Panc1 (cell line): ENCODE measurements around the gene TPSG1. TPM values are rescaled to one million over a fixed set of nuclear protein-coding genes. Genes with fewer than 3 reads are reported as not detected.

Experiments used
- ATAC-seq: fragments of 200-7000 bp; cut with Tn5 transposase; 2 replicates; pipeline ENCODE4 v1.9.1; 2020; ENCODE audit warnings: mild to moderate bottlenecking, moderate library complexity
- BruUV-seq: library from RNA; stranded (reverse); fragments of 400-500 nt; replicated peaks from 2 replicates; lab custom pipeline; 2021; lab: Mats Ljungman, UMichigan
- CTCF ChIA-PET: fragments of 300-600 bp; sonication (Branson Sonifier 250); formaldehyde crosslinking; loops from one replicate; lab custom pipeline; 2022; ENCODE audit warnings: antibody characterized with exemption; lab: Charles Lee
- POLR2A ChIA-PET: fragments of 300-600 bp; sonication (Branson Sonifier 250); formaldehyde crosslinking; loops from one replicate; lab custom pipeline; 2022; ENCODE audit warnings: antibody characterized with exemption; lab: Charles Lee
- DNase-seq: peaks from one replicate; pipeline ENCODE4 v3.0.0-alpha.2; 2010; ENCODE audit warnings: low read depth, low spot score
- H3K27ac ChIP-seq: 2 replicates; pipeline ENCODE4 v1.5.1; 2011; ENCODE audit warnings: mild to moderate bottlenecking, low read length, inconsistent platforms
- H3K27me3 ChIP-seq: fragments of 200-500 bp; sonication (Bioruptor generic); 2 replicates; pipeline ENCODE4 v1.6.0; 2014; ENCODE audit warnings: low read length, inconsistent platforms; ENCODE audit not compliant: control insufficient read depth, insufficient read depth
- H3K36me3 ChIP-seq: fragments of 200-500 bp; sonication (Bioruptor generic); 2 replicates; pipeline ENCODE4 v1.5.1; 2014; ENCODE audit warnings: inconsistent platforms, mild to moderate bottlenecking, low read length, moderate library complexity; ENCODE audit not compliant: control insufficient read depth, insufficient read depth
- H3K4me1 ChIP-seq: 2 replicates; pipeline ENCODE4 v1.5.1; 2011; ENCODE audit warnings: inconsistent platforms, mild to moderate bottlenecking, low read length, moderate library complexity; ENCODE audit not compliant: control insufficient read depth, insufficient read depth
- H3K4me3 ChIP-seq, 2 experiments: 2 replicates each; pipeline ENCODE4 v1.5.1; 2011 to 2012; ENCODE audit warnings: low read depth in 2 of 2, low read length in 2 of 2, mild to moderate bottlenecking in 2 of 2, inconsistent platforms in 1 of 2, moderate library complexity in 1 of 2
- H3K9me3 ChIP-seq: fragments of 200-500 bp; sonication (Bioruptor generic); 2 replicates; pipeline ENCODE4 v1.5.1; 2014; ENCODE audit warnings: low read depth, mild to moderate bottlenecking, inconsistent platforms, low read length, moderate library complexity; ENCODE audit not compliant: control insufficient read depth, insufficient read depth
- POLR2AphosphoS5 ChIP-seq: IDR thresholded peaks from 2 replicates; pipeline ENCODE4 v1.6.1; 2012; ENCODE audit warnings: mild to moderate bottlenecking, low read depth, low read length, moderate library complexity
- SIN3A ChIP-seq: IDR thresholded peaks from 2 replicates; pipeline ENCODE4 v1.6.1; 2012; ENCODE audit warnings: low read depth, mild to moderate bottlenecking, low read length, moderate library complexity, borderline replicate concordance; ENCODE audit not compliant: insufficient read depth
- TCF7L2 ChIP-seq: IDR thresholded peaks from 2 replicates; pipeline ENCODE4 v1.6.1; 2011; ENCODE audit warnings: mild to moderate bottlenecking, low read depth, low read length, inconsistent platforms
- in situ Hi-C: cut with HindIII; loops from 2 replicates; pipeline ENCODE4 v1.10.0; 2016; ENCODE audit warnings: low sequenced_read_pairs, low pct_unique_long_range_greater_than_20kb
- intact Hi-C: fragments of 100-400 bp; cut with micrococcal nuclease; formaldehyde crosslinking; loops from one replicate; pipeline ENCODE4 v1.10.0; 2022; ENCODE audit not compliant: unreplicated experiment
- total RNA-seq: library from RNA; stranded (reverse); gene quantifications from one replicate; pipeline ENCODE4 v1.2.1, GENCODE V29; 2021; ENCODE audit not compliant: unreplicated experiment
- TF ChIP-seq, protein P1 (sequence below): fragments of 450-650 bp; IDR thresholded peaks from 2 replicates; pipeline ENCODE4 v1.5.1; 2017; ENCODE audit warnings: mild to moderate bottlenecking
- TF ChIP-seq, protein P2 (sequence below), 2 experiments: IDR thresholded peaks; 2 replicates each; pipeline ENCODE4 v1.6.1; 2011 to 2012; ENCODE audit warnings: low read depth in 2 of 2, control low read depth in 1 of 2, low read length in 1 of 2, mild to moderate bottlenecking in 1 of 2, moderate library complexity in 1 of 2; ENCODE audit not compliant: insufficient read depth in 1 of 2

TPSG1 gene
- total RNA-seq, 1 experiment from 2014 or later = 4.6 TPM

DNA sequence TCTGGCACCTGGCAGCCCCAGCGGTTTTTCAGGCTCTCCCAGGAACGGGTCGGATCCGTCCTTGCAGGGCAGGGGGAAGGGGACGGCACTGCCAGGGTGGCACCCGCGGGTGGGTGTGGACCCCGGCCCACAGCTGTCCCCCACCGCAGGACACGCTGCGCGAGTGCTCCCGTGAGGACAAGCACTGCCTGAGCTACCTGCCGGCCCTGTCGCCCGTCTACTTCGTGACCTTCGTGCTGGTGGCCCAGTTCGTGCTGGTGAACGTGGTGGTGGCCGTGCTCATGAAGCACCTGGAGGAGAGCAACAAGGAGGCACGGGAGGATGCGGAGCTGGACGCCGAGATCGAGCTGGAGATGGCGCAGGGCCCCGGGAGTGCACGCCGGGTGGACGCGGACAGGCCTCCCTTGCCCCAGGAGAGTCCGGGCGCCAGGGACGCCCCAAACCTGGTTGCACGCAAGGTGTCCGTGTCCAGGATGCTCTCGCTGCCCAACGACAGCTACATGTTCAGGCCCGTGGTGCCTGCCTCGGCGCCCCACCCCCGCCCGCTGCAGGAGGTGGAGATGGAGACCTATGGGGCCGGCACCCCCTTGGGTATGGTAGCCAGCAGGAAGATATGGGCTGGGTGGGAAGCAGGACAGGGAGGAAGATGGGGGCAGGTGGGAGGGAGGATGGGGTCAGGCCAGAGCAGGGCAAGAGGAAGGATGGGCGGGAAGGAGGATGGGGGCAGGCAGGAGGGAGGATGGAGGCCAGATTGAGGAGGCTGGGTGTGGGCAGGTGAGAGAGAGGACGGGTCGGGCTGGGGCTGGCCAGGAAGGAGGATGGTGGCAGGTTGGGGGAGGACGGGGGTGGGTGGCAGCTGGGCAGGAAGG, 6.8 kb downstream of the TPSG1 start:
- Histone ChIP-seq H3K4me3 (no peak overlapping the region), H3K27me3 (no peaks in the 10 kb centered on the region), H3K9me3 (no peaks in the 10 kb centered on the region), H3K36me3 (no peaks in the 10 kb centered on the region), H3K4me1 (no peaks in the 10 kb centered on the region), H3K27ac (no peak overlapping the region)
- no peak for TF ChIP-seq TCF7L2
- no peak for TF ChIP-seq POLR2AphosphoS5
- TF ChIP-seq, protein P1, sequence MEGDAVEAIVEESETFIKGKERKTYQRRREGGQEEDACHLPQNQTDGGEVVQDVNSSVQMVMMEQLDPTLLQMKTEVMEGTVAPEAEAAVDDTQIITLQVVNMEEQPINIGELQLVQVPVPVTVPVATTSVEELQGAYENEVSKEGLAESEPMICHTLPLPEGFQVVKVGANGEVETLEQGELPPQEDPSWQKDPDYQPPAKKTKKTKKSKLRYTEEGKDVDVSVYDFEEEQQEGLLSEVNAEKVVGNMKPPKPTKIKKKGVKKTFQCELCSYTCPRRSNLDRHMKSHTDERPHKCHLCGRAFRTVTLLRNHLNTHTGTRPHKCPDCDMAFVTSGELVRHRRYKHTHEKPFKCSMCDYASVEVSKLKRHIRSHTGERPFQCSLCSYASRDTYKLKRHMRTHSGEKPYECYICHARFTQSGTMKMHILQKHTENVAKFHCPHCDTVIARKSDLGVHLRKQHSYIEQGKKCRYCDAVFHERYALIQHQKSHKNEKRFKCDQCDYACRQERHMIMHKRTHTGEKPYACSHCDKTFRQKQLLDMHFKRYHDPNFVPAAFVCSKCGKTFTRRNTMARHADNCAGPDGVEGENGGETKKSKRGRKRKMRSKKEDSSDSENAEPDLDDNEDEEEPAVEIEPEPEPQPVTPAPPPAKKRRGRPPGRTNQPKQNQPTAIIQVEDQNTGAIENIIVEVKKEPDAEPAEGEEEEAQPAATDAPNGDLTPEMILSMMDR = no peak
- TF ChIP-seq, protein P2, sequence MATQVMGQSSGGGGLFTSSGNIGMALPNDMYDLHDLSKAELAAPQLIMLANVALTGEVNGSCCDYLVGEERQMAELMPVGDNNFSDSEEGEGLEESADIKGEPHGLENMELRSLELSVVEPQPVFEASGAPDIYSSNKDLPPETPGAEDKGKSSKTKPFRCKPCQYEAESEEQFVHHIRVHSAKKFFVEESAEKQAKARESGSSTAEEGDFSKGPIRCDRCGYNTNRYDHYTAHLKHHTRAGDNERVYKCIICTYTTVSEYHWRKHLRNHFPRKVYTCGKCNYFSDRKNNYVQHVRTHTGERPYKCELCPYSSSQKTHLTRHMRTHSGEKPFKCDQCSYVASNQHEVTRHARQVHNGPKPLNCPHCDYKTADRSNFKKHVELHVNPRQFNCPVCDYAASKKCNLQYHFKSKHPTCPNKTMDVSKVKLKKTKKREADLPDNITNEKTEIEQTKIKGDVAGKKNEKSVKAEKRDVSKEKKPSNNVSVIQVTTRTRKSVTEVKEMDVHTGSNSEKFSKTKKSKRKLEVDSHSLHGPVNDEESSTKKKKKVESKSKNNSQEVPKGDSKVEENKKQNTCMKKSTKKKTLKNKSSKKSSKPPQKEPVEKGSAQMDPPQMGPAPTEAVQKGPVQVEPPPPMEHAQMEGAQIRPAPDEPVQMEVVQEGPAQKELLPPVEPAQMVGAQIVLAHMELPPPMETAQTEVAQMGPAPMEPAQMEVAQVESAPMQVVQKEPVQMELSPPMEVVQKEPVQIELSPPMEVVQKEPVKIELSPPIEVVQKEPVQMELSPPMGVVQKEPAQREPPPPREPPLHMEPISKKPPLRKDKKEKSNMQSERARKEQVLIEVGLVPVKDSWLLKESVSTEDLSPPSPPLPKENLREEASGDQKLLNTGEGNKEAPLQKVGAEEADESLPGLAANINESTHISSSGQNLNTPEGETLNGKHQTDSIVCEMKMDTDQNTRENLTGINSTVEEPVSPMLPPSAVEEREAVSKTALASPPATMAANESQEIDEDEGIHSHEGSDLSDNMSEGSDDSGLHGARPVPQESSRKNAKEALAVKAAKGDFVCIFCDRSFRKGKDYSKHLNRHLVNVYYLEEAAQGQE (IDR thresholded peaks at IDR 0.05; ENCODE audit: insufficient read depth in 1 of 2, low read depth in 2 of 2, low read length in 1 of 2) = no peak
- TF ChIP-seq SIN3A = no peak
- no TSS peak for BruUV-seq
- ATAC-seq = no peak
- no peak for DNase-seq
- ChIA-PET CTCF (no interaction called here), POLR2A (no interaction called here)
- in situ Hi-C loops = no loop called here
- intact Hi-C loops = no loop called here

- no peak overlapping the region for H3K4me3 ChIP-seq
- ChIA-PET POLR2A (no interaction called here), CTCF (no interaction called here)
- ATAC-seq = no peak
- no peaks in the 10 kb centered on the region for H3K27me3 ChIP-seq
- no peak overlapping the region for H3K27ac ChIP-seq
- no TSS peak for BruUV-seq
- TF ChIP-seq, protein P2 (IDR thresholded peaks at IDR 0.05; ENCODE audit: insufficient read depth in 1 of 2, low read depth in 2 of 2, low read length in 1 of 2) = no peak
- intact Hi-C loops = no loop called here
- no peak for DNase-seq
- no peaks in the 10 kb centered on the region for H3K4me1 ChIP-seq
- in situ Hi-C loops = no loop called here
- no peaks in the 10 kb centered on the region for H3K36me3 ChIP-seq
- H3K9me3 ChIP-seq = no peaks in the 10 kb centered on the region
Observed at GRCh38 chr16:1217526-1217925, 7.5 kb downstream of the TPSG1 start.
